GM21447 (cell line): ENCODE results near the gene WNT9A.

Experiments used
- ATAC-seq: cut with Tn5 transposase; IDR thresholded peaks from one replicate; pipeline ENCODE4 v1.9.1; 2021; ENCODE audit not compliant: unreplicated experiment

Gene WNT9A

GRCh38 chr1:227899141-227899819, 48.5 kb downstream of the WNT9A start:
- no peak for ATAC-seq

DNA sequence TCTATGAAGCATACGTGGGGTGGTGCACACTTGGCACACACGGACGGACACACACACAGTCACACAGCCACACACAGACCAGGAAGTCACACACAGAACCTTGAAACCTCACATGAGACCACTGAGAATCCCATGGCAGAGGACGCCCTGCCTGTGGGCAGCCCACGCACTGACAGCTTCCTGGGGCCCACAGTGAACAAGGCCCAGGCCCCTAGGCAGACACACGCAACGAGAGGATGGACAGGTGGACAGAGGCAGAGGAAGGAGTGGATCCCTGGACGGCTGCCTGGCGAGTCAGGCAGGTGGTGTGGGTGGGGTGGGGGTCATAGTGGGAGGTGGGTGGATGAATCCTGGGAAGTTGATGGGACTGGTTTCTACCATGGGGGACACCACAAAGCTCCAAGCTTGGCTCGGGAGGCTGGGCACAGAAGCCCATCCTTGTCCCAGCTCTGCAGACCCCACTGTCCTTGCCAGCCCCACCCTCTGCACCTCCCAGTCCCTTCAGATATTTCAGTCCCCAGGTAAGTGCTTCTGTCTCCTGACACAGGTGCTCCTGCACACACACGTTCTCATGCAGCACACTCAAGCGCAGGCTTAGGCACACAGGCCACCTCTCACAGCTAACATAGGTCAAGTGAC, 49.1 kb downstream of the WNT9A start:
- ATAC-seq: no peak

DNA sequence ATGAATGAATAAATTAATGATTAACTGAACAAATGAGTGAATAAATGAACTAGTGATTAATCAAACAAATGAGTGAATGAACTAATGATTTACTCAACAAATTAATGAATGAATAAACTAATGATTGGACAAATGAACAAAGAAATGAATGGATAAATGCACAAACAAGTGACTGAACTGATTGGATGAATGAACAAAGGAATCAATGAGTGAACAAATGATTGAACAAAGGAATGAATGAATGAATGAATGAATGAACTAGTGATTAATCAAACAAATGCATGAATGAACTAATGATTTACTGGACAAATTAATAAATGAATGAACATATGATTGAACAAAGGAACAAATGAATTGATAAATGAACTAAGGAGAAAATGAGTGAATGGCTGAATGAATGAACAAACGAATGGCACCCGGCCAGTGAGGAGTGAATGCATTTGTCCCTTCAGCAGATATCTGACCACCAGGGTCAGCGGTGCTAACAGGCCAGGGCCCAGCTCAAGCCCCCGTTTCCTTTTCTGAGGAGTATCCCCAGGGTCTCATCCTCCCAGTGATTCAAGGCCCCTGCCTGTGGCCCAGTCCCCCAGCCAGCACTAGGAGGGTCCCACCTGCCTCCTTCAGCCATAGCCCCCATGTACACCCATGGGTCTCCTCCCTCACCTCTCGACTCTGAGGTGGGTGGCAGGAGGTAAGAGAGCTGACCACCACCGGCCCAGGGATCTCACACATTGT, 49.9 kb downstream of the WNT9A start:
- no peak for ATAC-seq

DNA sequence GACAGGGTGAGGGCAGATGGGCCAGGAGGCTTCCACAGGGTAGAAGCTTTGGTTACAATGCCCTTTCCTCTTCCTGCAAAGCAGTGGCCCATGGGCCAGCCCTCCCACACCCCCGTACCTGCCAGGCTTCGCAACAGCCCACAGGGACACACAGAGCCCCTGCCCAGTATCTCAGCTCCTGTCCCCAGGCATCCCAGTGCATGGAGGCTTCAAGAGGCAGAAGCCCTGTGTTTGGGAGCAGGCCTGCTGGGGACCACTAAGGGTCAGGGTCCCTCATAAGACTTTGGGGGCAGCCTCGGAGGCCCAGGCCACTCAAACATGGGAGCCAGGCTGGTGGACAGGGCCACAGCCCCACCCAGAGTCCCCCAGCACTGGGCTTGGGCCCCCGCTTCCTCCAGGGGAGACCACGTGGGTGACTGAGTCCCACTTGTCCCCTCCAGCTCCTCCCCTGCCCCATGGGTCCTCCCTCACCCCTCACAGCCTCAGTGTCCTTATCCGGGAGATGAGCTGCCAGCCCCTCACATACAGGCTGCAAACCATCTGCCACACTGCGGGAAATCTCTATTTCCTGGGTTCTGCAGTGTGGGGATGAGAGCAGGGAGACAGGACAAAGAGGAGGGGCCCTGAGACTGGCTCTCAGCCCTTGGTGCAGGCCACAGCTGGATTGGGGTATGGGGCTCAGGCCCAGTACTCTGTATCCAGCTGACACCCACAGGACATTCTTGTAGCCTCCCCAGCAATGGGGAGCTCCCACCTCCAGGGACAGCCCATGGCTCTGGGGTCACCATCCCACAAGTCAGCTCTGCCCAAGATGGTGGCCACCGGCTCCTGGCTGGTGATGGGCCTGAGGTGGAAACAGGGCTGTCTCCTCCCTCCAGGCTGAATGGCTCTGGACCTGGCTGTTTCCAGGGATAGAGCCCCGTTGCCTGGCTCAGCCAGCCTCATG, 50.7 kb downstream of the WNT9A start:
- no peak for ATAC-seq

GRCh38 chr1:227895828-227896685, 51.7 kb downstream of the WNT9A start:
- no peak for ATAC-seq

DNA sequence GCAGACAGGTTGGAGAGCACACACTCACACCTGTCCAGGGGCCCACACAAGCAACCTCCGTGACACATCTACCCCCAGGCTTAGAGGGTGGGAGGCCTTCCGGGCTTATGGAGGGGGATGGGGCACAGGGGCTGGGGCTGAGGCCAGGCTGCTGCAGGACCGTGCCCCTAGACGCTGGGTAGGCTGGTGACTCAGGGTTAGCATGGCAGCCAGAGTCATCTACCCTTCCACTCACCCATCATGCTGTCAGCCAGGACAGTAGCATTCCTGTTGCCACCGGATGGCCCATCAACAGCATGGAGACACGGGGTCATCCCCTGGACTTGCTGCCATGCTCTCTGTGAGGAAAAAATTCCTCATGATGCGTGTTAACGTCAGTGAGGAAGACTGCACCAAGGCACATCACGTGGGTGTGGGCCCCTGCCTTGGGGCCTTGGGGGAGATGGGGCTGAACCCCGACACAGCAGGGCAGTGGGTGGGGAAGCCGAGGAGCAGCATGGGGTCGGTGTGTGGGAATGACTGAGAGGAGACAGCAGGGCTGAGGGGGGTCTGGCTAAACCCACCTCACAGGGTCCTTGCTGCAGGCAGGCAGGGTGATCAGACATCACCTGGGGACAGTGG, 52.8 kb downstream of the WNT9A start:
- ATAC-seq: no peak

GRCh38 chr1:227893949-227894721, 53.6 kb downstream of the WNT9A start:
- no peak for ATAC-seq

- no peak for ATAC-seq
Observed at GRCh38 chr1:227893300-227893948, 54.3 kb downstream of the WNT9A start.

DNA sequence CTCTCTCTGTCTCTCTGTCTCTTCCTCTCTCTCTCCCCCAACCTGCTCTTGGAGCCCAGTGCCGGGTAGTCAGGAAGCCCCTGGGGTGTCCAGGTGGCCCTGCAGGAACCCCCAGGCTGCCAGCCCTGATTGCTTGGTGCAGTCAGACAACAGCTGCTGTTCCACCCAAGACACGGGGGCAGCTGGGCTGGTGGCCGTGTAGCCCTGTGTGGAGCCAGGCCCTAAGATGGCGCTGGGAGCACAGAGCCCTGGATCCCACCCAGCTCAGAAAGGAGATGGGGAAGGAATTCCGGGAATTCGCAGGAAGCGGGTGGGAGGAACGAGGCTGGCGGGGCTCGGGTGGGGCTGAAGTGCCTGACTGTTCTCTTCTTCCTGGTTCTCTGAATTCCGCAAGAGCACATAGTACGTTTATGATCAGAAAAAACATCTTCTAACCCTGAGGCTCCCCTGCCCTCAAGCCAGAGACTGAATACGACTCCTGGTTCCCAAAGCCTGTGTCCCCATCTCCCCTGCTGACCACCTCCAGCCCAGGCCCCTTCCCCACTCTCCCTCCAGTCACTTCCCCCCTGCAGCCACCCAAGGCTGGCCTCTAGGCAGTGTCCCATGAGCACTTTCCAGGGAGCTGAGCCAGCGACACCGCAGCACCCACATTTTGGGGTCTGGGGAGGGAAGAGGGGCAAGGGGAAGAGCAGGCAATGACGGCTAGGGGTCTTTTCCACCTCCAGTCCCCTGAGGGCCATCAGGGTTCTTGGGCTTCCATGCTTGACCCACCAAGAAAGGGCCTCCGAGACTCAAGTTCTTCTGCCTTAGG, 55.0 kb downstream of the WNT9A start:
- no peak for ATAC-seq

DNA sequence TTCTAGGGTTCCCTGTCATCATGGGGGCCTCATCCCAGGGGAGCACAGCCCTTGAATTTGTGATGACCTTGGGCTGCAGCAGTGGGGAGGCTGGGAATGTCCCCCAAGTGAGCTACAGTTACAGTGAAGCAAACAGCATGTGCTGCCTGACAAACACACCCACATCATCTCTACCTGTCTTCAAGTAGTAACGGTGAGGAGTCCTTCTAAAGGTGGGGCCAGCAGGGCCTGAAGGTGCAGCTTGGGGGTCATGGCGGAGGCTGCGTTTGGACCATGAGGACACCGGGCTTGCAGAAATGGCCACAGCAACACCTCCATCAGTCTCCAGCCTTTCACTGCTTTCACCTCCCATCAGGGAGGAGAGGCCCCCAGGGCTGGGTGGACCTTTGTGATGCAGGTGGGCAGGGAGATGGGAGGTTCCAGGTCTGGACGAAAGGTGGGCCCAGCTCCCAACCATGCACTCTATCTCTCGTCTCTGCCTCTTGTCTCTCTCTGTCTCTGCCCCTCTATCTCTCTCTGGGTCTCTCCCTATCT, 55.7 kb downstream of the WNT9A start:
- no peak for ATAC-seq

- ATAC-seq: no peak
Observed at GRCh38 chr1:227891223-227891954, 56.3 kb downstream of the WNT9A start.

DNA sequence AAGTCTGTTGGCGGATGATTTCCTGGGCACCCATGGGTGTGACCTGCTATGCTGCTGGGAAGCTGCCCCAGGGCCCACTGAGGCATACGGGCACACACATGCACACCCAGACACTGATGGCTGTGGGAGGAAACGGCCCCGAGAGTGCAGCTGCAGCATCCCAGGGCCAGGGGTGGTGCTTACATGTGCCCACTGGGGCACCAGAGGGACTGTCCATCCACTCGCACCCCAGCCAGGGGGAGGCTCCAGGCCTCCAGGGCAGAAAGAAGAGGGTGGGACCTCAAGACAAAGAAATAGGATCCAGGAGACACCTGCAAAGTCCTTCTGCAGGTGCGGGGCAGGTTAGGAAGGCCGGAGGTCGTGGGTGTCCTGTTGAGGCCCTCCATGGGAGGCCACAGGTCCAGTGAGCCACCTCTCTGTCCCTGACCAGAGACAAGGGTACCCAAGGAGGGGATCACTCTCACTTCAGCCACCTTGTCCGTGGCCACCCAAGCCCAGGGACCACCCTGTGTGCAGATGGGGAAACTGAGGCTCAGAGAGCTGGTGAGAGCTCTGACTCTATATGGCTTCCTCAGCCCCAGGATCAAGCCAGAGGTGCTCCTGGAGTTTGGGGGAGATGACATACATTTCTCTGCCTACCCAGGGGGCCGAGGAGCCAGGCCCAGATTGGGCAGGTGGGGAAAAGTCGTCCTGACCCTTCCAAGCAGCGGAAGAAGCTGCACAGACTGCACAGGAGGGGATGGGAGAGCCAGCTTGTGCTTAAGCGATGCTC, 57.1 kb downstream of the WNT9A start:
- no peak for ATAC-seq

DNA sequence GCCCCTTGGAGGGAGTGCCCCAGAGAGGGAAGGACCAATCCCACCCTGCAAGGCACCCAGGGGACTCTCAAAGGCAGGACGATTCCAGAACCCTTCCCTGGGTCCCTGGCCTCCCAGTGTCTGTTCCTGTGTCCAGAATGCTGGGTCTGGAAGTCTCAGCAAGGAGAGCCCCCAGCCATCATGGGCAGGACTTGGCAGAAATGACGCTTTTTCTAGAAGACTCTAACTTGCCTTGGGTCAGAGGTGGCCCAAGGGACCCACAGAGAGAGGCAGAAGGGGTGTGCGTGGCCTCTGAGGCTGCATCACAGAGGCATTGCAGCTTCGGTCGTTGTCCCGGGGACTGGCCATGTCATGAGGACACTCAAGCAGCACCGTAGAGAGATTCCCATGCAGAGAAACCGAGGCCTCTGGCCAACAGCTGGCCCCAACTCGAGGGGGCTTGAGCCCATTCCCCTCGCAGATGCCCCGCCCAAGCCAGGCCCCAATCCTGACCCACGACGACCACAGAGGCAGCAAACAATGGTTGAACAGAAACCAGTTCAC, 57.8 kb downstream of the WNT9A start:
- ATAC-seq: no peak

GRCh38 chr1:227889047-227889862, 58.5 kb downstream of the WNT9A start:
- ATAC-seq: no peak
